ENCODE data around the gene RIMS3.

DNA sequence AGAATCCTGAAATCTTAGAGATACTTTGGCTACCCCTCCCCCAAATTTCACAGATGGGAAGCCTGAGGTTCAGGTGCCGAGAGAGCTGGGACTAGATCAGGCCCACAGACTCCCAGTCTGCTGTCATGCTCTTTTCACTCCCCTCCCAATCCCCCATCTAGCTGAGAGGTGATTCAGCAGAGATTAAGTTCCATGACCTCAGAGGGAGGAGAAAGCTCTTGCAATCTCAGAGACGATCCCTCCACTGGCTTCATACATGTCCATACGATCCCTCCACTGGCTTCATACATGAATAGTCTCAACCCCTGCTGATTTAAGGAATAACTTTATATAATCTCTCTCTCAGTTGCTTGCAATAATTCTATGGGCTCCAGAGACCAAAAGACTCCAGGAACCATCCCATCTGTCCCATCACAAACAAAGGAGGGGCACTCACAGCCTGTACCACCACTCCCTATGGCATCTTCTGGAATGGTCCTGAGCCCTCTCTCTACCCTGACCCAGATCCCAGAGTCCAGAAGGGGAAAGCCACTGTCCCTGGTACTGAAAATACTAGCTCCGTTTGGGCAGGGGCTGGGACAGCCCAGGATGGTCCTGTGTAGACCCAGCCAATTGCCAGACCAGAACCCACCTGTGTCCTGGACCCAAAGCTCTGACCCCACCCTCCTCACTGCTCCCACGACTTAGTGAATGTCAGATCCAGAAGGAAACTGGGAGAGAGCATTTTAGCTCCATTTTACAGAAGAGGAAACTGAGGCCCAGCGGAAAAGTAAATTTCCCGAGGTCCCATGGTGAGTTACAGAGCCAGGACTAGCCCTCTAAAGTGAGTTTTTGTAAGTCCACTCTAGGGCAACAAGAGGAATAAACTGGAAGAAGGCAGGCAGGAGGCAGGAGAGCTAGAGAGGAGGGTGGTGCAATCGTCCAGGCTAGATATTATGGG is 27.1 kb downstream of the RIMS3 start:
- TF ChIP-seq POLR2AphosphoS5 (IDR thresholded peaks at IDR 0.05; ENCODE audit: low read depth, low read length) (no peak), POLR2A (IDR thresholded peaks at IDR 0.05; ENCODE audit: low read depth, low read length) (no peak)

Measured in GM12892 (cell line).